Vagina (tissue), 2 donors: ENCODE data around the gene HBQ1.

Experiments used
- POLR2A ChIP-seq, 2 donors: fragments of 450-650 bp; IDR thresholded peaks; one replicate each; pipeline ENCODE4 v1.6.1; 2017; ENCODE audit warnings: antibody characterized with exemption in 2 of 2, mild to moderate bottlenecking in 2 of 2, moderate library complexity in 2 of 2
- TF ChIP-seq, protein P1 (sequence below), 3 experiments: fragments of 450-650 bp in 2 of 3; fragments of 200-600 bp in 1 of 3; sonication (generic) in 1 of 3; IDR thresholded peaks; one replicate each; pipeline ENCODE4 v1.5.1; 2017 to 2019; ENCODE audit warnings: antibody characterized with exemption in 3 of 3, mild to moderate bottlenecking in 2 of 3, moderate library complexity in 2 of 3

DNA sequence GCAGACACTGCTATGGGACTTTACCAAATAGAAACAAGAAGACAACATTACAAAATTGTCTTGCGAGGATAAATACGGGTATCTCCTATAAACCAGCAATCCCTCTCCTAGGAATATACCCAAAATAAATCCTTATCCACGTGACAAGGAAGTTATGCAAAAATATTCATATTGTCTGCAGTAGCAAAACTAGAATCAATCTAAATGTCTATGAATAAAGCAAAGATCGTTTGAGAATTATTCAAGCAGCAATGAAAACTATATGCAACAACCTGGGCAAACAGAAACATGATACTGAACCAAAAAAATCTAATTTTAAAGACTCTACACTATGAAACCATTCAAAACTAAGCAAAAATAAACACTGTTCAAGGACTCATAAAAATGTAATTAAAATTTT lies 39.8 kb downstream of the HBQ1 start:
- TF ChIP-seq, protein P1, sequence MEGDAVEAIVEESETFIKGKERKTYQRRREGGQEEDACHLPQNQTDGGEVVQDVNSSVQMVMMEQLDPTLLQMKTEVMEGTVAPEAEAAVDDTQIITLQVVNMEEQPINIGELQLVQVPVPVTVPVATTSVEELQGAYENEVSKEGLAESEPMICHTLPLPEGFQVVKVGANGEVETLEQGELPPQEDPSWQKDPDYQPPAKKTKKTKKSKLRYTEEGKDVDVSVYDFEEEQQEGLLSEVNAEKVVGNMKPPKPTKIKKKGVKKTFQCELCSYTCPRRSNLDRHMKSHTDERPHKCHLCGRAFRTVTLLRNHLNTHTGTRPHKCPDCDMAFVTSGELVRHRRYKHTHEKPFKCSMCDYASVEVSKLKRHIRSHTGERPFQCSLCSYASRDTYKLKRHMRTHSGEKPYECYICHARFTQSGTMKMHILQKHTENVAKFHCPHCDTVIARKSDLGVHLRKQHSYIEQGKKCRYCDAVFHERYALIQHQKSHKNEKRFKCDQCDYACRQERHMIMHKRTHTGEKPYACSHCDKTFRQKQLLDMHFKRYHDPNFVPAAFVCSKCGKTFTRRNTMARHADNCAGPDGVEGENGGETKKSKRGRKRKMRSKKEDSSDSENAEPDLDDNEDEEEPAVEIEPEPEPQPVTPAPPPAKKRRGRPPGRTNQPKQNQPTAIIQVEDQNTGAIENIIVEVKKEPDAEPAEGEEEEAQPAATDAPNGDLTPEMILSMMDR (IDR thresholded peaks at IDR 0.05): no peak
- TF ChIP-seq POLR2A (IDR thresholded peaks at IDR 0.05): no peak
